OCI-LY3 (cell line): ENCODE data around the gene ZNF662.

Experiments
- CTCF ChIP-seq: fragments of 200-600, 300-600 bp; sonication (generic); IDR thresholded peaks from 2 replicates; pipeline ENCODE4 v1.5.1; 2014; ENCODE audit warnings: antibody characterized with exemption, low read length, low read depth
- EZH2phosphoT487 ChIP-seq: fragments of 200-600 bp; shearing (Covaris generic); IDR thresholded peaks from 2 replicates; pipeline ENCODE4 v1.6.1; 2018; ENCODE audit warnings: antibody characterized with exemption, mixed run types, low read depth

- TF ChIP-seq CTCF (peak; percentile 21; the same call in 1 of the 2 replicates), EZH2phosphoT487 (no peak)
Measured at GRCh38 chr3:42957573-42957972, 51.6 kb downstream of the ZNF662 start.
